ENCODE results near the gene ELAVL3.
"Not testable (repeated sequence)": the region's sequence is repeated elsewhere in the genome, so short reads cannot be mapped to it uniquely, and the experiment has no call there.

Gene ELAVL3

GRCh38 chr19:11435057-11435832, 45.6 kb downstream of the ELAVL3 start, which contains the start of the genes ODAD3 and PRKCSH:
Gene ODAD3, minus strand, starts transcription at chr19:11435121. Its CDS starts 105 bp downstream, at chr19:11435016.
Gene PRKCSH, plus strand, starts transcription at chr19:11435635. Its CDS starts 483 bp downstream, at chr19:11436118.
- DNase-seq: peak; percentile 99

GRCh38 chr19:11434703-11435056, 46.2 kb downstream of the ELAVL3 start:
- DNase-seq: no peak

GRCh38 chr19:11433526-11433925, 47.3 kb downstream of the ELAVL3 start:
- DNase-seq: not testable (repeated sequence)

GRCh38 chr19:11426656-11427055, 54.2 kb downstream of the ELAVL3 start:
- no peak for DNase-seq

- no peak for DNase-seq
These were observed 55.0 kb downstream of the ELAVL3 start for GRCh38 chr19:11425719-11426457.

- DNase-seq: no peak
These were observed 57.1 kb downstream of the ELAVL3 start for GRCh38 chr19:11423791-11424181.

- no peak for DNase-seq
These were observed 57.6 kb downstream of the ELAVL3 start for GRCh38 chr19:11423164-11423790.

GRCh38 chr19:11422163-11423065, 58.4 kb downstream of the ELAVL3 start:
- peak in 3 of 4 experiments; percentile 20 to 32 (median 28) for DNase-seq

- peak in 3 of 4 experiments; percentile 15 to 28 (median 15) for DNase-seq
These were observed 59.3 kb downstream of the ELAVL3 start for GRCh38 chr19:11421371-11422098.

GRCh38 chr19:11420429-11421370, 60.1 kb downstream of the ELAVL3 start:
- DNase-seq: no peak

- DNase-seq: no peak
These were observed 62.0 kb downstream of the ELAVL3 start, which contains the start of gene RGL3 for GRCh38 chr19:11418549-11419506. Gene RGL3, minus strand, starts transcription at chr19:11419314. Its CDS starts 36 bp downstream, at chr19:11419278.

- DNase-seq: no peak
These were observed 62.7 kb downstream of the ELAVL3 start for GRCh38 chr19:11418094-11418548.

- no peak for DNase-seq
These were observed 64.3 kb downstream of the ELAVL3 start for GRCh38 chr19:11416346-11417052.

GRCh38 chr19:11414544-11414943, 66.3 kb downstream of the ELAVL3 start:
- no peak for DNase-seq

- DNase-seq: no peak
These were observed 70.2 kb downstream of the ELAVL3 start for GRCh38 chr19:11410682-11411081.

GRCh38 chr19:11408591-11408990, 72.3 kb downstream of the ELAVL3 start:
- DNase-seq: no peak

- not testable (repeated sequence) for DNase-seq
These were observed 74.1 kb downstream of the ELAVL3 start for GRCh38 chr19:11406703-11407236.

Measured in activated CD4-positive, CD25-positive, alpha-beta regulatory T cell (primary cell).